ENCODE results near the gene ENTHD1. TPM values are rescaled to one million over a fixed set of nuclear protein-coding genes. Genes with fewer than 3 reads are reported as not detected.

Gene ENTHD1
- total RNA-seq, 4 donors from 2014 or later, result not detected

- intact Hi-C loops (cut with DNase I; ENCODE audit: low total_unique reads), result no loop called here
- TF ChIP-seq POLR2A (IDR thresholded peaks at IDR 0.05) (no peak), CTCF (IDR thresholded peaks at IDR 0.05) (no peak)
- 79 to 88% methylated on average over 2 of the region's 2 CpGs for WGBS, 2 donors
- H3K4me3 ChIP-seq (ENCODE audit: low read depth, poor library complexity, severe bottlenecking), result no peak overlapping the region
- no peak for DNase-seq (ENCODE audit: low spot score in 2 of 2)
These were observed 160.4 kb downstream of the ENTHD1 start for GRCh38 chr22:39733191-39733590.

GRCh38 chr22:39732625-39733024, 160.9 kb downstream of the ENTHD1 start:
- 60 to 67% methylated on average over 8 of the region's 8 CpGs for WGBS, 2 donors
- TF ChIP-seq POLR2A (IDR thresholded peaks at IDR 0.05) (no peak), CTCF (IDR thresholded peaks at IDR 0.05) (no peak)
- H3K4me3 ChIP-seq (ENCODE audit: low read depth, poor library complexity, severe bottlenecking), result no peak overlapping the region
- no peak for DNase-seq (ENCODE audit: low spot score in 2 of 2)
- intact Hi-C loops (cut with DNase I; ENCODE audit: low total_unique reads), result no loop called here

GRCh38 chr22:39731881-39732555, 161.5 kb downstream of the ENTHD1 start:
- intact Hi-C loops (cut with DNase I; ENCODE audit: low total_unique reads), result no loop called here
- DNase-seq (ENCODE audit: low spot score in 2 of 2), result no peak
- no peak overlapping the region for H3K4me3 ChIP-seq (ENCODE audit: low read depth, poor library complexity, severe bottlenecking)
- 58 to 71% methylated on average over 12 of the region's 12 CpGs for WGBS, 2 donors
- TF ChIP-seq POLR2A (IDR thresholded peaks at IDR 0.05) (no peak), CTCF (IDR thresholded peaks at IDR 0.05) (no peak)

- intact Hi-C loops (cut with DNase I; ENCODE audit: low total_unique reads), result no loop called here
- TF ChIP-seq CTCF (IDR thresholded peaks at IDR 0.05), result no peak
- TF ChIP-seq POLR2A (IDR thresholded peaks at IDR 0.05), result no peak
- DNase-seq (ENCODE audit: low spot score in 2 of 2), result no peak
These were observed 162.1 kb downstream of the ENTHD1 start for GRCh38 chr22:39731481-39731880.

GRCh38 chr22:39729141-39729934, 164.2 kb downstream of the ENTHD1 start:
- no peak for TF ChIP-seq POLR2A (IDR thresholded peaks at IDR 0.05)
- TF ChIP-seq CTCF (IDR thresholded peaks at IDR 0.05), result no peak
- WGBS, 2 donors, result 64 to 69% methylated on average over 13 of the region's 13 CpGs
- DNase-seq (ENCODE audit: low spot score in 2 of 2), result no peak
- H3K4me3 ChIP-seq (ENCODE audit: low read depth, poor library complexity, severe bottlenecking), result no peak overlapping the region
- intact Hi-C loops (cut with DNase I; ENCODE audit: low total_unique reads), result no loop called here

More at GRCh38 chr22:39731481-39731880, 162.1 kb downstream of the ENTHD1 start:
- H3K4me3 ChIP-seq (ENCODE audit: low read depth, poor library complexity, severe bottlenecking), result no peak overlapping the region
- WGBS, 2 donors, result 80 to 89% methylated on average over 5 of the region's 5 CpGs
